ENCODE data around the gene MSI2. TPM values are rescaled to one million over a fixed set of nuclear protein-coding genes. Genes with fewer than 3 reads are reported as not detected.

MSI2 gene
- total and polyA plus RNA-seq, 2 donors: 19.0 to 43.4 TPM

GRCh38 chr17:57561072-57561861 lies 304.9 kb downstream of the MSI2 start:
- Histone ChIP-seq H3K27ac (ENCODE audit: low read depth) (no peak overlapping the region), H3K4me3 (ENCODE audit: low read depth, low read length) (no peak overlapping the region), H3K4me1 (ENCODE audit: insufficient read depth) (no peaks in the 10 kb centered on the region), H3K36me3 (ENCODE audit: insufficient read depth) (no peaks in the 10 kb centered on the region)
- WGBS: 87% methylated on average over 12 of the region's 12 CpGs
- DNase-seq (ENCODE audit: extremely low spot score): no peak

GRCh38 chr17:57562184-57562698 lies 305.9 kb downstream of the MSI2 start:
- WGBS: 85% methylated on average over 7 of the region's 7 CpGs
- no peak overlapping the region for H3K27ac ChIP-seq (ENCODE audit: low read depth)
- DNase-seq (ENCODE audit: extremely low spot score): no peak
- no peaks in the 10 kb centered on the region for H3K36me3 ChIP-seq (ENCODE audit: insufficient read depth)
- no peak overlapping the region for H3K4me3 ChIP-seq (ENCODE audit: low read depth, low read length)
- no peaks in the 10 kb centered on the region for H3K4me1 ChIP-seq (ENCODE audit: insufficient read depth)

- no peaks in the 10 kb centered on the region for H3K4me1 ChIP-seq (ENCODE audit: insufficient read depth)
- H3K27ac ChIP-seq (ENCODE audit: low read depth): no peak overlapping the region
- WGBS: 92% methylated on average over 8 of the region's 8 CpGs
- no peak overlapping the region for H3K4me3 ChIP-seq (ENCODE audit: low read depth, low read length)
- H3K36me3 ChIP-seq (ENCODE audit: insufficient read depth): no peaks in the 10 kb centered on the region
- DNase-seq (ENCODE audit: extremely low spot score): no peak
These were observed 307.6 kb downstream of the MSI2 start for GRCh38 chr17:57563958-57564357.

GRCh38 chr17:57565176-57565575 lies 308.9 kb downstream of the MSI2 start:
- Histone ChIP-seq H3K4me3 (ENCODE audit: low read depth, low read length) (no peak overlapping the region), H3K27ac (ENCODE audit: low read depth) (no peak overlapping the region), H3K4me1 (ENCODE audit: insufficient read depth) (no peaks in the 10 kb centered on the region), H3K36me3 (ENCODE audit: insufficient read depth) (no peaks in the 10 kb centered on the region)
- WGBS: 94% methylated on average over 6 of the region's 6 CpGs
- no peak for DNase-seq (ENCODE audit: extremely low spot score)

GRCh38 chr17:57566721-57567120 lies 310.4 kb downstream of the MSI2 start:
- 96% methylated on average over 9 of the region's 9 CpGs for WGBS
- H3K4me3 ChIP-seq (ENCODE audit: low read depth, low read length): no peak overlapping the region

GRCh38 chr17:57567251-57567650 lies 310.9 kb downstream of the MSI2 start:
- no peak for DNase-seq (ENCODE audit: extremely low spot score)
- 96% methylated on average over 9 of the region's 9 CpGs for WGBS
- Histone ChIP-seq H3K4me3 (ENCODE audit: low read depth, low read length) (no peak overlapping the region), H3K27ac (ENCODE audit: low read depth) (no peak overlapping the region), H3K36me3 (ENCODE audit: insufficient read depth) (no peaks in the 10 kb centered on the region), H3K4me1 (ENCODE audit: insufficient read depth) (no peaks in the 10 kb centered on the region)

More at GRCh38 chr17:57566721-57567120, 310.4 kb downstream of the MSI2 start:
- no peaks in the 10 kb centered on the region for H3K4me1 ChIP-seq (ENCODE audit: insufficient read depth)
- no peak for DNase-seq (ENCODE audit: extremely low spot score)
- no peak overlapping the region for H3K27ac ChIP-seq (ENCODE audit: low read depth)
- H3K36me3 ChIP-seq (ENCODE audit: insufficient read depth): no peaks in the 10 kb centered on the region

- H3K4me1 ChIP-seq (ENCODE audit: insufficient read depth): no peaks in the 10 kb centered on the region
- no peak overlapping the region for H3K4me3 ChIP-seq (ENCODE audit: low read depth, low read length)
- DNase-seq (ENCODE audit: extremely low spot score): no peak
- H3K36me3 ChIP-seq (ENCODE audit: insufficient read depth): no peaks in the 10 kb centered on the region
- 79% methylated on average over 3 of the region's 3 CpGs for WGBS
- no peak overlapping the region for H3K27ac ChIP-seq (ENCODE audit: low read depth)
These were observed 312.0 kb downstream of the MSI2 start for GRCh38 chr17:57568340-57568739.

- H3K27ac ChIP-seq (ENCODE audit: low read depth): no peak overlapping the region
- no peaks in the 10 kb centered on the region for H3K4me1 ChIP-seq (ENCODE audit: insufficient read depth)
- WGBS: 78% methylated on average over 4 of the region's 4 CpGs
- DNase-seq (ENCODE audit: extremely low spot score): no peak
- H3K4me3 ChIP-seq (ENCODE audit: low read depth, low read length): no peak overlapping the region
- no peaks in the 10 kb centered on the region for H3K36me3 ChIP-seq (ENCODE audit: insufficient read depth)
These were observed 312.7 kb downstream of the MSI2 start for GRCh38 chr17:57569021-57569420.

GRCh38 chr17:57569853-57570252 lies 313.5 kb downstream of the MSI2 start:
- 90% methylated on average over 7 of the region's 7 CpGs for WGBS
- H3K4me1 ChIP-seq (ENCODE audit: insufficient read depth): no peaks in the 10 kb centered on the region
- DNase-seq (ENCODE audit: extremely low spot score): no peak
- H3K4me3 ChIP-seq (ENCODE audit: low read depth, low read length): no peak overlapping the region
- H3K36me3 ChIP-seq (ENCODE audit: insufficient read depth): no peaks in the 10 kb centered on the region
- H3K27ac ChIP-seq (ENCODE audit: low read depth): no peak overlapping the region

GRCh38 chr17:57570724-57571344 lies 314.5 kb downstream of the MSI2 start:
- no peak for DNase-seq (ENCODE audit: extremely low spot score)
- Histone ChIP-seq H3K4me1 (ENCODE audit: insufficient read depth) (no peaks in the 10 kb centered on the region), H3K36me3 (ENCODE audit: insufficient read depth) (no peaks in the 10 kb centered on the region), H3K4me3 (ENCODE audit: low read depth, low read length) (no peak overlapping the region), H3K27ac (ENCODE audit: low read depth) (no peak overlapping the region)
- WGBS: 63% methylated on average over 10 of the region's 10 CpGs

GRCh38 chr17:57572062-57572461 lies 315.7 kb downstream of the MSI2 start:
- Histone ChIP-seq H3K36me3 (ENCODE audit: insufficient read depth) (no peaks in the 10 kb centered on the region), H3K4me1 (ENCODE audit: insufficient read depth) (no peaks in the 10 kb centered on the region), H3K27ac (ENCODE audit: low read depth) (no peak overlapping the region), H3K4me3 (ENCODE audit: low read depth, low read length) (no peak overlapping the region)
- DNase-seq (ENCODE audit: extremely low spot score): no peak
- WGBS: 77% methylated on average over 6 of the region's 6 CpGs

GRCh38 chr17:57572600-57572999 lies 316.3 kb downstream of the MSI2 start:
- Histone ChIP-seq H3K27ac (ENCODE audit: low read depth) (no peak overlapping the region), H3K36me3 (ENCODE audit: insufficient read depth) (no peaks in the 10 kb centered on the region), H3K4me3 (ENCODE audit: low read depth, low read length) (no peak overlapping the region), H3K4me1 (ENCODE audit: insufficient read depth) (peaks cover 1% of the 10 kb centered on the region)
- WGBS: 91% methylated on average over 13 of the region's 13 CpGs
- no peak for DNase-seq (ENCODE audit: extremely low spot score)

- Histone ChIP-seq H3K27ac (ENCODE audit: low read depth) (no peak overlapping the region), H3K36me3 (ENCODE audit: insufficient read depth) (no peaks in the 10 kb centered on the region), H3K4me3 (ENCODE audit: low read depth, low read length) (no peak overlapping the region), H3K4me1 (ENCODE audit: insufficient read depth) (peaks cover 1% of the 10 kb centered on the region)
- no peak for DNase-seq (ENCODE audit: extremely low spot score)
- WGBS: 62% methylated on average over 4 of the region's 4 CpGs
These were observed 317.8 kb downstream of the MSI2 start for GRCh38 chr17:57574040-57574513.

- no peak overlapping the region for H3K27ac ChIP-seq (ENCODE audit: low read depth)
- DNase-seq (ENCODE audit: extremely low spot score): no peak
- H3K4me1 ChIP-seq (ENCODE audit: insufficient read depth): peaks cover 1% of the 10 kb centered on the region
- no peak overlapping the region for H3K4me3 ChIP-seq (ENCODE audit: low read depth, low read length)
- H3K36me3 ChIP-seq (ENCODE audit: insufficient read depth): no peaks in the 10 kb centered on the region
- whole genome bisulfite sequencing: 95% methylated on average over 8 of the region's 8 CpGs
These were observed 320.4 kb downstream of the MSI2 start for GRCh38 chr17:57576744-57577143.
